ENCODE results near the gene DLAT.

The DLAT gene

DNA sequence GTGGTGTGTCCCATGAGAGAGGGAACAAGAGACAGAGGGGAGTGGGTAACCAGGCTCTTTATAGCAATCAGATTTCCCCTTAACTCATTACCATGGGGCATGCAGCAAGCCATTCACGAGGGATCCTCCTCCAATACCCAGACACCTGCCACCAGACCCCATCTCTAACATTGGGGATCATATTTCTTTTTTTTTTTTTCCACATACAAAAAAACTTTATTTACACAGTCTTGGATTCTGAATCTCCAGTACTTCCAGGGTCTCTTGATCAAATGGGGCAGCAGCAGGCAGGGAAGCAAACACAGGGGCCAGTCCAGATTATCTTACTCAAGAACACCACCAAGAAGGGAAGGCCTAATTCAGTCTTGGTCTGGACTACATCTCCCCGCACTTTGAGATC lies 4.3 kb downstream of the DLAT start:
- H3K14ac ChIP-seq (ENCODE audit: low read length): no peak overlapping the region
- H3K4me3 ChIP-seq (ENCODE audit: low read depth, low read length): no peak overlapping the region
- no peak overlapping the region for H3K4ac ChIP-seq (ENCODE audit: low read depth, low read length)

DNA sequence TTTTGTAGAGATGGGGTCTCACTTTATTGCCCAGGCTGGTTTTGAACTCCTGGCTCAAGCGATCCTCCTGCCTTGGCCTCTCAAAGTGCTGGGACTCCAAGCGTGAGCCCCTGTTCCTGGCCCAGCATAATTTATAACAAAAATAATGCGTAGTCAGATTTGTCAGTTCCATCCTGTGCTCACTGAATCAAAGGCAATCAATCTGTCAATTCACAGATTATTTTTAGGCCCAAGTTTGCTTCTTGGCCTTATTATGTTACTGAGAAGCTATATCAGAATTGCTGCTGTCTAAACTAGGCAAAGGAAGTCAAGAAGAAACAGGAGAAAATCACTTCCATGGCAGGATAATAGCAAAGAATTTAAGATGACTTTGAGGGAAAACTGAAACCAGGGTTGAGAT lies 8.7 kb downstream of the DLAT start:
- peak in 1 of 2 donors; percentile 47 for DNase-seq
- H3K79me1 ChIP-seq (ENCODE audit: low read length): no peaks in the 10 kb centered on the region
- no peaks in the 10 kb centered on the region for H3K4me1 ChIP-seq (ENCODE audit: control insufficient read depth in 1 of 2, insufficient read depth in 2 of 2, low read length in 2 of 2)
- no peak overlapping the region for H3K14ac ChIP-seq (ENCODE audit: low read length)
- no peak overlapping the region for H4K8ac ChIP-seq (ENCODE audit: low read depth, low read length)
- H3K4me3 ChIP-seq (ENCODE audit: low read depth, low read length): no peak overlapping the region
- H2AFZ ChIP-seq (ENCODE audit: insufficient read depth, low read length, poor library complexity): no peak overlapping the region
- no peak overlapping the region for H3K27ac ChIP-seq (ENCODE audit: low read depth, low read length)
- no peak overlapping the region for H2BK120ac ChIP-seq (ENCODE audit: insufficient read depth, low read length, poor library complexity)
- no peak overlapping the region for H4K12ac ChIP-seq (ENCODE audit: low read depth, low read length)
- no peak overlapping the region for H4K91ac ChIP-seq (ENCODE audit: low read depth, low read length)
- H2BK5ac ChIP-seq (ENCODE audit: low read depth, low read length, poor library complexity): no peak overlapping the region
- H3K9ac ChIP-seq (ENCODE audit: low read length): no peak overlapping the region
- no peak overlapping the region for H3K23ac ChIP-seq (ENCODE audit: low read length)
- peaks cover 26 to 30% of the 10 kb centered on the region in 2 experiments for H3K36me3 ChIP-seq (ENCODE audit: control insufficient read depth in 1 of 2, insufficient read depth in 2 of 2, low read length in 2 of 2)
- H2BK12ac ChIP-seq (ENCODE audit: low read length): no peak overlapping the region
- WGBS (ENCODE audit: extremely low coverage, insufficient coverage, insufficient read length): no CpG with 5 or more reads among the region's 3 CpGs
- H3K4me2 ChIP-seq (ENCODE audit: low read length): no peak overlapping the region
- H3K18ac ChIP-seq (ENCODE audit: low read length): no peak overlapping the region
- no peaks in the 10 kb centered on the region for H3K9me3 ChIP-seq (ENCODE audit: insufficient read depth, low read depth, low read length)
- H2AK5ac ChIP-seq (ENCODE audit: low read length): no peak overlapping the region
- H3K79me2 ChIP-seq (ENCODE audit: control insufficient read depth, insufficient read depth, low read length, poor library complexity): no peaks in the 10 kb centered on the region
- no peak overlapping the region for H3K4ac ChIP-seq (ENCODE audit: low read depth, low read length)
- no peaks in the 10 kb centered on the region for H3K27me3 ChIP-seq (ENCODE audit: insufficient read depth, low read length)

More for the DNA sequence above, 4.3 kb downstream of the DLAT start:
- H3K4me1 ChIP-seq (ENCODE audit: control insufficient read depth in 1 of 2, insufficient read depth in 2 of 2, low read length in 2 of 2): no peaks in the 10 kb centered on the region
- H2AFZ ChIP-seq (ENCODE audit: insufficient read depth, low read length, poor library complexity): no peak overlapping the region
- no peak overlapping the region for H4K8ac ChIP-seq (ENCODE audit: low read depth, low read length)
- no peak overlapping the region for H3K4me2 ChIP-seq (ENCODE audit: low read length)
- H3K79me2 ChIP-seq (ENCODE audit: control insufficient read depth, insufficient read depth, low read length, poor library complexity): peaks cover 9% of the 10 kb centered on the region
- H2BK5ac ChIP-seq (ENCODE audit: low read depth, low read length, poor library complexity): no peak overlapping the region
- no peak overlapping the region for H3K18ac ChIP-seq (ENCODE audit: low read length)
- H4K91ac ChIP-seq (ENCODE audit: low read depth, low read length): no peak overlapping the region
- DNase-seq: no peak
- no CpG with 5 or more reads among the region's 2 CpGs for WGBS (ENCODE audit: extremely low coverage, insufficient coverage, insufficient read length)
- H3K27me3 ChIP-seq (ENCODE audit: insufficient read depth, low read length): no peaks in the 10 kb centered on the region
- no peak overlapping the region for H3K9ac ChIP-seq (ENCODE audit: low read length)
- H3K23ac ChIP-seq (ENCODE audit: low read length): no peak overlapping the region
- no peak overlapping the region for H2BK12ac ChIP-seq (ENCODE audit: low read length)
- peaks cover 28% of the 10 kb centered on the region in 2 experiments for H3K36me3 ChIP-seq (ENCODE audit: control insufficient read depth in 1 of 2, insufficient read depth in 2 of 2, low read length in 2 of 2)
- no peak overlapping the region for H3K27ac ChIP-seq (ENCODE audit: low read depth, low read length)
- no peak overlapping the region for H4K12ac ChIP-seq (ENCODE audit: low read depth, low read length)
- H3K79me1 ChIP-seq (ENCODE audit: low read length): peaks cover 11% of the 10 kb centered on the region
- H2AK5ac ChIP-seq (ENCODE audit: low read length): no peak overlapping the region
- no peak overlapping the region for H2BK120ac ChIP-seq (ENCODE audit: insufficient read depth, low read length, poor library complexity)
- no peaks in the 10 kb centered on the region for H3K9me3 ChIP-seq (ENCODE audit: insufficient read depth, low read depth, low read length)

DNA sequence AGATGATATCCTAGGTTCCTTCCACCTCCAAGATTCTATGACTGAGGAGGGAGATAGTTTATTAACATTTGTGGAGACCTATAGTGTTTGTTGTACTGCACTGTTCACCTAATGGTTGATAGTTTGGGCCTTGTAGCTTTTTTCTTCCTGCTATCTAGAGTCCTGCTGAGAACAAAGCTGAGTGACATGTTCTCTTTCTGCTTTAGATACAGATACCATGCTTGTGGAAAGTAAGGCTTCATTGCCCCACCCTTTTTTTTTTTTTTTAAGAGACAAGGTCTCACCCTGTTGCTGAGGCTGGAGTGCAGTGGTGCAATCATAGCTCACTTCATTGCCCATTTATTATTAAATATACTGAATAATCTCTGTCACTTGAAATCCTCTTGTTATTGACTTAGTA lies 12.3 kb downstream of the DLAT start:
- Histone ChIP-seq H2AK5ac (ENCODE audit: low read length) (no peak overlapping the region), H4K8ac (ENCODE audit: low read depth, low read length) (no peak overlapping the region), H2AFZ (ENCODE audit: insufficient read depth, low read length, poor library complexity) (no peak overlapping the region), H3K23ac (ENCODE audit: low read length) (no peak overlapping the region), H3K79me2 (ENCODE audit: control insufficient read depth, insufficient read depth, low read length, poor library complexity) (no peaks in the 10 kb centered on the region), H3K4me3 (ENCODE audit: low read depth, low read length) (no peak overlapping the region), H2BK5ac (ENCODE audit: low read depth, low read length, poor library complexity) (no peak overlapping the region), H3K14ac (ENCODE audit: low read length) (no peak overlapping the region), H3K9ac (ENCODE audit: low read length) (no peak overlapping the region), H3K27me3 (ENCODE audit: insufficient read depth, low read length) (no peaks in the 10 kb centered on the region), H2BK120ac (ENCODE audit: insufficient read depth, low read length, poor library complexity) (no peak overlapping the region), H3K4me2 (ENCODE audit: low read length) (no peak overlapping the region), H3K36me3 (ENCODE audit: control insufficient read depth in 1 of 2, insufficient read depth in 2 of 2, low read length in 2 of 2) (peaks cover 15 to 17% of the 10 kb centered on the region in 2 experiments), H4K91ac (ENCODE audit: low read depth, low read length) (no peak overlapping the region), H3K27ac (ENCODE audit: low read depth, low read length) (no peak overlapping the region), H3K4ac (ENCODE audit: low read depth, low read length) (no peak overlapping the region), H3K18ac (ENCODE audit: low read length) (no peak overlapping the region), H3K79me1 (ENCODE audit: low read length) (no peaks in the 10 kb centered on the region), H4K12ac (ENCODE audit: low read depth, low read length) (no peak overlapping the region), H2BK12ac (ENCODE audit: low read length) (no peak overlapping the region), H3K4me1 (ENCODE audit: control insufficient read depth in 1 of 2, insufficient read depth in 2 of 2, low read length in 2 of 2) (no peaks in the 10 kb centered on the region), H3K9me3 (ENCODE audit: insufficient read depth, low read depth, low read length) (no peaks in the 10 kb centered on the region)
- DNase-seq: no peak

DNA sequence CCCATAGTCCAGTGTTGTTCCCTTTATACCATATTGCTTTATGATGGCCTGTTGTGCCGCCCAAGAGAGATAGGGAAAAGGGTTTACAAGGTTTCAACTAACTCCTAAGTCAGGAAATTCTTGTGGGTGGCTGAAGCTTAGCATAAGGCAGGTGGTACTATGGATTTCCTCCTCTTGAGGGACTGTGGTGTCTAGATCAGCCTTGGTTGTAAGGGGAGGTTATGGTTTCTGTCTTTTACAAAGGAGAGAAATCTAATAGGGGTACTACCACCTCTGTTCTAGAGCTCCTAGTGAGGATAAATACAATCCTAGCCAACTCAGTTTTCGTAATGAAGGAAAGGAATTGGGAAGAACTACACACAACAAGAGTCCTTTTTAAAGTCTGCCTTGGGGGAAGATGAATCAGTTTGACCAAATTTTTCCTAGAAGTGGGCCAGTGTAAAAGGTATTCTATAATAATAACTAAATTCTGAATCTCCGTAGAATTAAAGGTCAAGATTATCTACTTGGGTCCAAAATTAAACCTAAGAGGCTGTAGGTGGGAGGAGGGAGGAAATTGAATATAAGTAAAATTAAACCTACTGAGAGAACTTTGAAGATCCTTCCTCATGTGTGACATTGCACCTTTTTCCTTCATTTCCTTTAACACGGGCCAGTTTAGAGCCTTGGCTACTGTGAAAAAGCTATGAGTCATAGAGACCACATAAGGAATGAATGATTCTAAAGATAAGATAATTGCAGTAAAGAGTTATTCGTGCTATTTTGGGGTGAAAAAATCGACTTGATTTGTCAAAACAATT lies 17.2 kb downstream of the DLAT start:
- no CpG with 5 or more reads among the region's 6 CpGs for WGBS (ENCODE audit: extremely low coverage, insufficient coverage, insufficient read length)

More for the DNA sequence above, 17.2 kb downstream of the DLAT start:
- Histone ChIP-seq H3K4ac (ENCODE audit: low read depth, low read length) (no peak overlapping the region), H3K27ac (ENCODE audit: low read depth, low read length) (no peak overlapping the region), H3K4me3 (ENCODE audit: low read depth, low read length) (no peak overlapping the region), H2AFZ (ENCODE audit: insufficient read depth, low read length, poor library complexity) (no peak overlapping the region), H4K12ac (ENCODE audit: low read depth, low read length) (no peak overlapping the region), H2BK12ac (ENCODE audit: low read length) (no peak overlapping the region), H3K79me1 (ENCODE audit: low read length) (no peaks in the 10 kb centered on the region), H4K8ac (ENCODE audit: low read depth, low read length) (no peak overlapping the region), H3K79me2 (ENCODE audit: control insufficient read depth, insufficient read depth, low read length, poor library complexity) (no peaks in the 10 kb centered on the region), H3K36me3 (ENCODE audit: control insufficient read depth in 1 of 2, insufficient read depth in 2 of 2, low read length in 2 of 2) (peaks cover 14 to 17% of the 10 kb centered on the region in 2 experiments), H3K4me1 (ENCODE audit: control insufficient read depth in 1 of 2, insufficient read depth in 2 of 2, low read length in 2 of 2) (no peaks in the 10 kb centered on the region), H2BK5ac (ENCODE audit: low read depth, low read length, poor library complexity) (no peak overlapping the region), H3K9me3 (ENCODE audit: insufficient read depth, low read depth, low read length) (no peaks in the 10 kb centered on the region), H3K14ac (ENCODE audit: low read length) (no peak overlapping the region), H2AK5ac (ENCODE audit: low read length) (no peak overlapping the region), H3K18ac (ENCODE audit: low read length) (no peak overlapping the region), H3K23ac (ENCODE audit: low read length) (no peak overlapping the region), H3K4me2 (ENCODE audit: low read length) (no peak overlapping the region), H2BK120ac (ENCODE audit: insufficient read depth, low read length, poor library complexity) (no peak overlapping the region), H3K9ac (ENCODE audit: low read length) (no peak overlapping the region), H3K27me3 (ENCODE audit: insufficient read depth, low read length) (no peaks in the 10 kb centered on the region), H4K91ac (ENCODE audit: low read depth, low read length) (no peak overlapping the region)
- peak in 1 of 2 donors; percentile 52 for DNase-seq
